ENCODE measurements around the gene NSMF. TPM values are rescaled to one million over a fixed set of nuclear protein-coding genes. Genes with fewer than 3 reads are reported as not detected.

Gene NSMF
- total RNA-seq, 1 donor from 2014 or later, result 68.6 TPM

Other genes starting within 250 kb of the NSMF start
- gene RNF208, start 237.1 kb downstream of the NSMF start, total RNA-seq, result 12.8 and 15.2 TPM in 2 replicates
- 0.54 and 0.68 TPM in 2 replicates for gene CYSRT1, start 234.2 kb downstream of the NSMF start, total RNA-seq
- not detected in 2 replicates for gene RNF224, start 231.8 kb downstream of the NSMF start, total RNA-seq
- not detected in 2 replicates for gene SLC34A3, start 228.4 kb downstream of the NSMF start, total RNA-seq
- 292 and 299 TPM in 2 replicates for gene TUBB4B, start 218.0 kb downstream of the NSMF start, total RNA-seq
- 0.54 and 0.99 TPM in 2 replicates for gene STPG3, start 208.0 kb downstream of the NSMF start, total RNA-seq
- 72.4 and 75.3 TPM in 2 replicates for gene NELFB, start 204.0 kb downstream of the NSMF start, total RNA-seq
- gene TOR4A, start 181.6 kb downstream of the NSMF start, total RNA-seq, result 10.3 and 11.4 TPM in 2 replicates
- gene NRARP, start 157.1 kb downstream of the NSMF start, total RNA-seq, result 12.9 and 13.4 TPM in 2 replicates
- gene EXD3, start 36.2 kb downstream of the NSMF start, total RNA-seq, result 4.4 and 5.2 TPM in 2 replicates
- gene NOXA1, start 35.9 kb downstream of the NSMF start, total RNA-seq, result 0.30 and 0.36 TPM in 2 replicates
- gene ENTPD8, start 18.0 kb downstream of the NSMF start, total RNA-seq, result not detected in 2 replicates
- gene PNPLA7, start 91.1 kb upstream of the NSMF start, total RNA-seq, result 1.2 and 1.7 TPM in 2 replicates
- 52.8 and 53.9 TPM in 2 replicates for gene MRPL41, start 92.5 kb upstream of the NSMF start, total RNA-seq
- 51.7 and 51.9 TPM in 2 replicates for gene DPH7, start 119.6 kb upstream of the NSMF start, total RNA-seq
- 86.4 and 92.4 TPM in 2 replicates for gene ZMYND19, start 131.2 kb upstream of the NSMF start, total RNA-seq
- gene ARRDC1, start 146.4 kb upstream of the NSMF start, total RNA-seq, result 63.7 and 68.4 TPM in 2 replicates
- gene EHMT1, start 159.7 kb upstream of the NSMF start, total RNA-seq, result 93.6 and 99.4 TPM in 2 replicates

Data from activated CD4-positive, alpha-beta T cell treated with anti-CD3 and anti-CD28 coated beads, Interleukin-2, amount 10 ng/mL, durations not matched to agents 24 days and 14 days (primary cell).